ENCODE measurements around the gene HLA-E. TPM values are rescaled to one million over a fixed set of nuclear protein-coding genes. Genes with fewer than 3 reads are reported as not detected.
A peak's percentile ranks its signal among the peaks of the same experiment; 100 is the strongest.
"Not testable (repeated sequence)": the region's sequence is repeated elsewhere in the genome, so short reads cannot be mapped to it uniquely, and the experiment has no call there.

Gene HLA-E
- total RNA-seq, 1 donor from 2014 or later = 13.4 TPM

DNA sequence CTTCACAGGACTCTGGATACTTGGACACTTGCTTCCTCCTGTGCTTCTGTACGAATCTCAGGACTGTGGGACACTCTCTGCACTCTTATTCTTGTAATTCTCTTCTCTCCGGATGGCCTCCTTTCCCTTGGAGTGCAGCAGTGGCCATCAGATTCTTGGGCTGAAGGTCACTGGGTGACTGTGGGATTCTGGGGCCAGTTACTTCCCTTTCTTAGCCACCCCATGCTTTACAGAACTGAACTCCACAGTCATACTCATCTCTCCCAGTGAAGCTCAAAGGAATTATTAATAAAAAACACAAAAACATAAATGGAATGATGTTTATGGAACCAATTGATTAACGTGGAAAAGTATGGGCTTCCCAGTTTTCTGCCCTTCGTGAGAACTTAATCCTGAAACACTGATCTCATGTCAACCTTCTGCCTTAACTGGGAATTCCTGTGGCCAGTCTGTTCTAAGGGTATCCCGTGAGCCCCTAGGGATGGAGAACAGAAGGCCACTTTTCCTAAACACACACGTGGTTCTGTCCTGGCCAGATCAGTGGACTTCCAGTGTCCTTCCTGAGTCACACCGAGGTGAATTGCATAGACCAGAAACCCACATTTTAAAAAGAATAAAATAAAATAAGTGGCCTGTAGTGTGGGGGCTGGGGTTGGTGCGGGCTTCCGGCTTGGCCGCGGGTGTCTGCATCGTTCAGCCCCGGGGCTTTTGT is 23.6 kb upstream of the HLA-E start:
- no peaks in the 10 kb centered on the region for H3K9me3 Mint-ChIP-seq

DNA sequence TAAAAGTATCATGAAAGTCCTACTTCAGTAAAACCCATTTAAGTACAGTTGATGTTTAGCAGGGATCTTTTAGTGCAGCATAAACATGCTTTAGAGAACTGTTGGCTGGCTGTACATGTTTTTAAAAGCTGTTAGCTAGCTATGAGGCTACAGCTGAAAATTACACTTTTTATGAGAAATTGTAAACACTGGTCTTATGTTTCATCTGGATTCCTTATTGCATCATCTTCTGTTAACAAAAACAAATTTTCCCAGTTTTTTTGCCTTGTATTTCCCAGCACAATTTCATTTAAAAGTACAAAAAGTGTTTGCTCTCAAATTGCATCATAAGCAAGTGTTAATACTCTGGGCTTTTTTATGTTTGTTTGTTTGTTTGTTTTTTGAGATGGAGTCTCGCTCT is 18.3 kb upstream of the HLA-E start:
- H3K9me3 Mint-ChIP-seq = peaks cover 9% of the 10 kb centered on the region
- TF ChIP-seq, protein P1, sequence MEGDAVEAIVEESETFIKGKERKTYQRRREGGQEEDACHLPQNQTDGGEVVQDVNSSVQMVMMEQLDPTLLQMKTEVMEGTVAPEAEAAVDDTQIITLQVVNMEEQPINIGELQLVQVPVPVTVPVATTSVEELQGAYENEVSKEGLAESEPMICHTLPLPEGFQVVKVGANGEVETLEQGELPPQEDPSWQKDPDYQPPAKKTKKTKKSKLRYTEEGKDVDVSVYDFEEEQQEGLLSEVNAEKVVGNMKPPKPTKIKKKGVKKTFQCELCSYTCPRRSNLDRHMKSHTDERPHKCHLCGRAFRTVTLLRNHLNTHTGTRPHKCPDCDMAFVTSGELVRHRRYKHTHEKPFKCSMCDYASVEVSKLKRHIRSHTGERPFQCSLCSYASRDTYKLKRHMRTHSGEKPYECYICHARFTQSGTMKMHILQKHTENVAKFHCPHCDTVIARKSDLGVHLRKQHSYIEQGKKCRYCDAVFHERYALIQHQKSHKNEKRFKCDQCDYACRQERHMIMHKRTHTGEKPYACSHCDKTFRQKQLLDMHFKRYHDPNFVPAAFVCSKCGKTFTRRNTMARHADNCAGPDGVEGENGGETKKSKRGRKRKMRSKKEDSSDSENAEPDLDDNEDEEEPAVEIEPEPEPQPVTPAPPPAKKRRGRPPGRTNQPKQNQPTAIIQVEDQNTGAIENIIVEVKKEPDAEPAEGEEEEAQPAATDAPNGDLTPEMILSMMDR (conservative IDR thresholded peaks at IDR 0.05) = no peak
- H3K27ac Mint-ChIP-seq (ENCODE audit: unreplicated experiment) = no peak overlapping the region
- peaks cover 77% of the 10 kb centered on the region for H3K27me3 Mint-ChIP-seq (ENCODE audit: low read depth)
- no peak for DNase-seq (ENCODE audit: low read depth, low spot score)
- H3K4me1 Mint-ChIP-seq = peaks cover 4% of the 10 kb centered on the region
- no peaks in the 10 kb centered on the region for H3K36me3 Mint-ChIP-seq (ENCODE audit: low read depth)
- H3K4me3 Mint-ChIP-seq = no peak overlapping the region

More for the DNA sequence above, 23.6 kb upstream of the HLA-E start:
- peak overlapping the region; percentile 61 for H3K4me3 Mint-ChIP-seq
- peaks cover 4% of the 10 kb centered on the region for H3K4me1 Mint-ChIP-seq
- no peak for DNase-seq (ENCODE audit: low read depth, low spot score)
- no peaks in the 10 kb centered on the region for H3K36me3 Mint-ChIP-seq (ENCODE audit: low read depth)
- TF ChIP-seq, protein P1 (conservative IDR thresholded peaks at IDR 0.05) = no peak
- peaks cover 98% of the 10 kb centered on the region for H3K27me3 Mint-ChIP-seq (ENCODE audit: low read depth)
- H3K27ac Mint-ChIP-seq (ENCODE audit: unreplicated experiment) = no peak overlapping the region

DNA sequence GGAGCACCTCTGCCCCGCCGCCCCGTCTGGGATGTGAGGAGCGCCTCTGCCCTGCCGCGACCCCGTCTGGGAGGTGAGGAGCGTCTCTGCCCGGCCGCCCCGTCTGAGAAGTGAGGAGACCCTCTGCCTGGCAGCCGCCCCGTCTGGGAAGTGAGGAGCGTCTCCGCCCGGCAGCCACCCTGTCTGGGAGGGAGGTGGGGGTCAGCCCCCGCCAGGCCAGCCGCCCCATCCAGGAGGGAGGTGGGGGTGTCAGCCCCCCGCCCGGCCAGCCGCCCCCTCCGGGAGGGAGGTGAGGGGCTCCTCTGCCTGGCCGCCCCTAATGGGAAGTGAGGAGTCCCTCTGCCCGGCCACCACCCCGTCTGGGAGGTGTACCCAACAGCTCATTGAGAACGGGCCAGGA is 14.2 kb upstream of the HLA-E start:
- H3K4me3 Mint-ChIP-seq, H3K9me3 Mint-ChIP-seq: not testable (repeated sequence)

DNA sequence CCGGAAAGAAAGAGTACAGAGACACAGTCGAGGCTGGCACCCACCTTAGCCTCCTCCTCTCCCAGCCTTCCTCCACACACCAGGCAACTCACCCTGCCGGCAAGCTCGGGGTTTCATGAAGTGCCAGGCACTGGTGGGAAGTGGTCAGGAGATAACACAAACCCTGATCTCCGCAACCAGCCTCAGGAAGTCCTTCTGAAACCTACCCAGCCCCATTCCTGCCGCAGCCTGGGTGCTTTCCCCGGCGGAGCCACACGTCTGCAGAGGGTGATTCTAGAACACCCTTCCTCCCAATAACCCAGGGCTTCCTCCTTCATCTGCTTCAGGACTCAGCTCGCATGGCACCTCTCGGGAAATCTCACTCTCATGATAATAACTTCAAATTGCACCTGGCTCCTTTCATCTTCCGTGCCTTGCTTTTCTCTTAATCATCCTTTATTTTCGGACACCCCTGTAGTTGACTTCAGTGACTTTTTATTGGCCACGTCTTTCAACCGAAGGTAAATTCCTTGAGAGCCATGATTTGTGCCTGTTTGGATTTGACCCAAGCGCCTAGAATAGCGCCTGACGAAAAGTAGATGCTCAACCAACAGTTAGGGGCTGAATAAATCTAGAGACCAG is 8.7 kb upstream of the HLA-E start:
- no peak for DNase-seq (ENCODE audit: low read depth, low spot score)

More for the DNA sequence above, 14.2 kb upstream of the HLA-E start:
- DNase-seq (ENCODE audit: low read depth, low spot score); H3K4me1 Mint-ChIP-seq; H3K27ac Mint-ChIP-seq (ENCODE audit: unreplicated experiment); H3K36me3 Mint-ChIP-seq (ENCODE audit: low read depth): not testable (repeated sequence)
- peaks cover 78% of the 10 kb centered on the region for H3K27me3 Mint-ChIP-seq (ENCODE audit: low read depth)

DNA sequence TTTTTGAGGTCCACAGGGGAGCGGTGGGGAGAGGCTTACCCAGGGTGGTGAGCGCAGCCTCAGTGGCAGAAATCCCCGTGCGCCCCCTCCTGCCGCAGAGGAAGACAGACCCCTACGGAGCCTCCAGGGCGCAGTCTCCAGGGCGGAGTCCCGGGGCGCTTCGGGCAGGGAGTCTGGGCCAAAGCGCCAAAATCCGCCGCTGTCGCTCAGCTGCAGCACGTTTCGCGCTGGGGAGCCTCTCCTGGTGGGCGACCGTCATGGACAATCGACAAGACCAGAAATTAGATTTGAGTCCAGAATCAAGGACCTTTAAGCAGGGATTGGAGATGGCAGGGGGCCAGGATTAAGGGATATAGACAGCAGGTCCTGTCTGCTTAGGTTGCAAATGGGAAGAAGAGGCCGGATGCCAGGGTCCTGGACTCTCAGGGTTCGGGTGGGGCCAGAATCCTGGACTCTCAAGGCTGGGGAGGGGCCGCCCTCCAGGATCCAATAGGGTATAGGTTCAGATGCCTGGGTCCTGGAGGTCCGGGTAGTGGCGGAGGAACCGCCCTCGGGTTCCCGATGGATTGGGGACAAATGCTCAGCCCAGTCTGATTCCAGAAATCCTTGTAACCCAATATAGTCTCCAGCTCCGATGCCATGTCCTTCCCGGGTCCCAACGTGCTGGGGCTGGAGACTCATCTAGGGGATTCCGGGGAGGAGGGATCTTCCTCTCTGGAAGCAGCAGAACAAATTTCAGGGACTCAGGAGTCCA is 7.9 kb upstream of the HLA-E start:
- DNase-seq (ENCODE audit: low read depth, low spot score) = no peak
- Mint-ChIP-seq H3K27ac (ENCODE audit: unreplicated experiment) (no peak overlapping the region), H3K9me3 (no peaks in the 10 kb centered on the region), H3K27me3 (ENCODE audit: low read depth) (peaks cover 90% of the 10 kb centered on the region), H3K4me1 (no peaks in the 10 kb centered on the region), H3K36me3 (ENCODE audit: low read depth) (no peaks in the 10 kb centered on the region), H3K4me3 (no peak overlapping the region)
- TF ChIP-seq, protein P1 (conservative IDR thresholded peaks at IDR 0.05) = no peak

More for the DNA sequence above, 8.7 kb upstream of the HLA-E start:
- Mint-ChIP-seq H3K4me3 (no peak overlapping the region), H3K36me3 (ENCODE audit: low read depth) (no peaks in the 10 kb centered on the region), H3K27ac (ENCODE audit: unreplicated experiment) (no peak overlapping the region), H3K9me3 (no peaks in the 10 kb centered on the region), H3K4me1 (no peaks in the 10 kb centered on the region), H3K27me3 (ENCODE audit: low read depth) (peaks cover 86% of the 10 kb centered on the region)
- TF ChIP-seq, protein P1 (conservative IDR thresholded peaks at IDR 0.05) = no peak
